Osteocyte (in vitro differentiated cells): ENCODE data around the gene KCND1. TPM values are rescaled to one million over a fixed set of nuclear protein-coding genes. Genes with fewer than 3 reads are reported as not detected.

Experiments
- DNase-seq: peaks from one replicate; pipeline ENCODE4 v3.0.0; 2021; ENCODE audit warnings: mixed read lengths; ENCODE audit not compliant: unreplicated experiment; ENCODE audit errors: extremely low spot score
- H3K27ac Mint-ChIP-seq: one replicate; pipeline ENCODE4 v1.8.0; 2021; ENCODE audit warnings: mild to moderate bottlenecking, mixed read lengths; ENCODE audit not compliant: unreplicated experiment
- H3K27me3 Mint-ChIP-seq: one replicate; pipeline ENCODE4 v1.8.0; 2021; ENCODE audit warnings: mixed read lengths; ENCODE audit not compliant: unreplicated experiment
- H3K36me3 Mint-ChIP-seq: one replicate; pipeline ENCODE4 v1.8.0; 2021; ENCODE audit warnings: mixed read lengths; ENCODE audit not compliant: unreplicated experiment
- H3K4me1 Mint-ChIP-seq: one replicate; pipeline ENCODE4 v1.8.0; 2021; ENCODE audit warnings: mixed read lengths; ENCODE audit not compliant: unreplicated experiment
- H3K4me3 Mint-ChIP-seq: one replicate; pipeline ENCODE4 v1.8.0; 2021; ENCODE audit warnings: mild to moderate bottlenecking, moderate library complexity, mixed read lengths; ENCODE audit not compliant: unreplicated experiment
- H3K9me3 Mint-ChIP-seq: one replicate; pipeline ENCODE4 v1.8.0; 2021; ENCODE audit warnings: mixed read lengths; ENCODE audit not compliant: unreplicated experiment
- total RNA-seq: library from RNA; stranded (reverse); gene quantifications from 2 replicates; pipeline ENCODE4 v1.2.1, GENCODE V29; 2021
- TF ChIP-seq, protein P1 (sequence below): fragments of 200-600 bp; sonication (generic); IDR thresholded peaks from 2 replicates; pipeline ENCODE4 v1.5.0; 2021; ENCODE audit warnings: antibody characterized with exemption, mild to moderate bottlenecking, moderate library complexity

KCND1 gene
- total RNA-seq, 1 donor from 2014 or later, result 2.5 TPM

DNA sequence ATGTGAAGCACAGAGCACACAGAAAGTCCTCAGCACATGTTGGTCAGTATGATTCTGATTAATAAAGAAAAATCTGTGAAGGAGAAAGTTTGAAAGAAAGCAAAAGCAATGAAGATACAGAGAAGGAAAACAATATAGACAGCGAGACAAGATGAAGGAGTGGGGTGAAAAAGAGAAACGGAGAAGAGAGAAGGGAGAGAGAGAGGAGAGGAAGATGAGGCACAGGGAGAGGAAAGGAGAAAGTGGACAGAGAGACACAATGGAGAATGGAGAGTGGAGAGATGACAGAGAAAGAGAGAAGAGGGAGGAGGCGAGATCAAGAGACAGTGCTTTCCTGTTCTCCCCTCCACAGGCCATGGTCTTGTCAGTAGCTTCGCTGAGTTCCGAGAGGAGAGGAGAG is 3.9 kb upstream of the KCND1 start:
- H3K27ac Mint-ChIP-seq, result no peak overlapping the region
- H3K4me1 Mint-ChIP-seq, result peaks cover 10% of the 10 kb centered on the region
- peaks cover 22% of the 10 kb centered on the region for H3K36me3 Mint-ChIP-seq
- H3K4me3 Mint-ChIP-seq, result no peak overlapping the region
- no peaks in the 10 kb centered on the region for H3K27me3 Mint-ChIP-seq
- DNase-seq, result no peak
- TF ChIP-seq, protein P1, sequence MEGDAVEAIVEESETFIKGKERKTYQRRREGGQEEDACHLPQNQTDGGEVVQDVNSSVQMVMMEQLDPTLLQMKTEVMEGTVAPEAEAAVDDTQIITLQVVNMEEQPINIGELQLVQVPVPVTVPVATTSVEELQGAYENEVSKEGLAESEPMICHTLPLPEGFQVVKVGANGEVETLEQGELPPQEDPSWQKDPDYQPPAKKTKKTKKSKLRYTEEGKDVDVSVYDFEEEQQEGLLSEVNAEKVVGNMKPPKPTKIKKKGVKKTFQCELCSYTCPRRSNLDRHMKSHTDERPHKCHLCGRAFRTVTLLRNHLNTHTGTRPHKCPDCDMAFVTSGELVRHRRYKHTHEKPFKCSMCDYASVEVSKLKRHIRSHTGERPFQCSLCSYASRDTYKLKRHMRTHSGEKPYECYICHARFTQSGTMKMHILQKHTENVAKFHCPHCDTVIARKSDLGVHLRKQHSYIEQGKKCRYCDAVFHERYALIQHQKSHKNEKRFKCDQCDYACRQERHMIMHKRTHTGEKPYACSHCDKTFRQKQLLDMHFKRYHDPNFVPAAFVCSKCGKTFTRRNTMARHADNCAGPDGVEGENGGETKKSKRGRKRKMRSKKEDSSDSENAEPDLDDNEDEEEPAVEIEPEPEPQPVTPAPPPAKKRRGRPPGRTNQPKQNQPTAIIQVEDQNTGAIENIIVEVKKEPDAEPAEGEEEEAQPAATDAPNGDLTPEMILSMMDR, result no peak
- peaks cover 5% of the 10 kb centered on the region for H3K9me3 Mint-ChIP-seq

DNA sequence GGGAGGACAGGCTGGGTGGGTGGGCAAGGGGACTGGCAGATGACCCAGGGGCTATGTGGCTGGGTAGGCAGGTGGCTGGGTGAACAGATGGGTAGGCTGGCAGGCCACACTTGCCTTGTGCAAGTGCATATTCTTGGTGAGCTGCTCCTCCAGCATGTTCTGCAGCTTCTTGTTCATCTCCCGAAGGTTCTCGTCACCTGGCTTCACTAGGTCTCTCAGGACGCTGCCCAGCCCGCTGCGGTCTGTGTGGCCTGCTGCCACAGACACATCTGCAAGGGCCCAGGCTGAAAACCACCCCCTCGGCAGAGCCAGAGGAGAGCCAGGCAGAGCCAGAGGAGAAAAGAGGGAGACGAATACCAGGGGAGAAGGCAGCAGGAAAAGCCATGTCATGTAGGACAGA is 3.4 kb upstream of the KCND1 start:
- Mint-ChIP-seq H3K36me3 (peaks cover 20% of the 10 kb centered on the region), H3K9me3 (peaks cover 5% of the 10 kb centered on the region), H3K4me1 (peaks cover 10% of the 10 kb centered on the region), H3K27me3 (no peaks in the 10 kb centered on the region), H3K4me3 (no peak overlapping the region), H3K27ac (no peak overlapping the region)
- no peak for DNase-seq
- TF ChIP-seq, protein P1, result no peak

DNA sequence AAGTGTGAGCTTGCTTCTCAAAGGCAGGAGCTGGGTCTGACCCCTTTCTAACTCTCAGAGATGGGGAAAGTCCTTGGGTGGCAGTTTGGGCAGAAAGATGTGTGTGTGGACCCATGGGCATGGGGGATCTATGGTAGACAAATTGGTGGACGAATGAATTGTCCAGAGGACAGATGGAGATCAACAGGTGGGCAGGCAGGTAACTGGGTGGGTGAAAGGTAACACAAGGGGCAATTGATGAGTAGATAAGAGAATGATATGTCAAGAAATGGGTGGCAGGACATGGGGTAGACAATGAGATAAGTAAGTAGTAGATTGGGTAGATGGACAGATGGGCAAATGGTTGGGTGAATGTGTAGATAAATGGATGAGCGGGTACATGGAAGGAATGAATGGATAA is 2.9 kb upstream of the KCND1 start:
- peaks cover 5% of the 10 kb centered on the region for H3K9me3 Mint-ChIP-seq
- no peak for DNase-seq
- TF ChIP-seq, protein P1, result no peak
- H3K27me3 Mint-ChIP-seq, result no peaks in the 10 kb centered on the region
- no peak overlapping the region for H3K4me3 Mint-ChIP-seq
- H3K27ac Mint-ChIP-seq, result no peak overlapping the region
- peaks cover 20% of the 10 kb centered on the region for H3K36me3 Mint-ChIP-seq
- peaks cover 10% of the 10 kb centered on the region for H3K4me1 Mint-ChIP-seq

DNA sequence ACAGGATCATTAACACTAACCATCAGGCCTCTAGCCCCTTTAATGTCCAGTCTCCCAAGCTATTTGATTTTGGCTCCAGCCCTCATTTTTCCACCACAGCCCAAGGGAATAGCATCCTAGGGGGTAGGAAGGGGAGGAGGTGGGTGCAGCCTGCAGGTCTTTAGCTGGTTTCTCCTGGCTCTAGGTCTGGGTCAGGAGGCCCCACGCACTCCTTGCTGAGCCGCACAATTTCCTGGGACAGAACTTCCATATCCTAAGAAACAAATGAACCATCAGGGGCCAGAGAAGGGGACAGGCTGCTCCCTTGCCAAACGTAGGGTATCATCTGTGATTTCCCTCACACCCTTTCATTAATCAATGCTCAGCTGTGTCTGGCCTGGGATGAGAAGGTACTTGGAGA is 2.4 kb upstream of the KCND1 start:
- Mint-ChIP-seq H3K36me3 (peaks cover 20% of the 10 kb centered on the region), H3K4me3 (no peak overlapping the region), H3K27ac (no peak overlapping the region), H3K4me1 (peaks cover 10% of the 10 kb centered on the region), H3K27me3 (no peaks in the 10 kb centered on the region), H3K9me3 (peaks cover 5% of the 10 kb centered on the region)
- TF ChIP-seq, protein P1, result no peak
- DNase-seq, result no peak

GRCh38 chrX:48972220-48973164 is 848 bp upstream of the KCND1 start:
- no peak for DNase-seq
- peak overlapping the region; percentile 63 for H3K4me3 Mint-ChIP-seq
- peak overlapping the region; percentile 63 for H3K27ac Mint-ChIP-seq
- no peaks in the 10 kb centered on the region for H3K27me3 Mint-ChIP-seq
- H3K36me3 Mint-ChIP-seq, result peaks cover 10% of the 10 kb centered on the region
- peaks cover 13% of the 10 kb centered on the region for H3K4me1 Mint-ChIP-seq
- TF ChIP-seq, protein P1, result peak; percentile 55
- H3K9me3 Mint-ChIP-seq, result peaks cover 5% of the 10 kb centered on the region
